Epithelial cell of esophagus (primary cell): ENCODE results near the gene GAS2L1.

Experiments
- DNase-seq: peaks from one replicate; pipeline ENCODE4 v3.0.0; 2010; ENCODE audit warnings: low read depth
- H3K4me3 ChIP-seq: 2 replicates; pipeline ENCODE4 v1.5.1; 2011; ENCODE audit warnings: mild to moderate bottlenecking, low read length, control low read depth
- CTCF ChIP-seq: IDR thresholded peaks from 2 replicates; pipeline ENCODE4 v1.5.1; 2011; ENCODE audit warnings: low read depth, mild to moderate bottlenecking, low read length, control low read depth, inconsistent platforms; ENCODE audit not compliant: insufficient read depth; ENCODE audit errors: missing control alignments

The GAS2L1 gene

DNA sequence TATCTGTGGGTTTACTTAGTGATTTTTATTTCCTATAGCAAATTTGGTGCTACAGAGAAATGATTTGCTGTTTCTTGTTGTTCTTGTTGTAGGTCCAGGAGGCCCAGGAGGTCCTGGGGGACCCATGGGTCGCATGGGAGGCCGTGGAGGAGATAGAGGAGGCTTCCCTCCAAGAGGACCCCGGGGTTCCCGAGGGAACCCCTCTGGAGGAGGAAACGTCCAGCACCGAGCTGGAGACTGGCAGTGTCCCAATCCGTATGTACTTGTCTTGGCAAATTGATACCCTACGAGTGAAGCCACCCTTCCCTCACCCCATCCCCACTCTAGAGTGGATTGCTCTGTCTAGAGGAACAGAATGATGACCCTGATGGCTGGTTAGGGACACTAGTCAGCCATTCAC lies 7.8 kb upstream of the GAS2L1 start:
- no peak for TF ChIP-seq CTCF
- no peak overlapping the region for H3K4me3 ChIP-seq
- no peak for DNase-seq

- no peak for TF ChIP-seq CTCF
- no peak overlapping the region for H3K4me3 ChIP-seq
- DNase-seq = no peak
Measured at GRCh38 chr22:29299136-29299900, 7.1 kb upstream of the GAS2L1 start.

DNA sequence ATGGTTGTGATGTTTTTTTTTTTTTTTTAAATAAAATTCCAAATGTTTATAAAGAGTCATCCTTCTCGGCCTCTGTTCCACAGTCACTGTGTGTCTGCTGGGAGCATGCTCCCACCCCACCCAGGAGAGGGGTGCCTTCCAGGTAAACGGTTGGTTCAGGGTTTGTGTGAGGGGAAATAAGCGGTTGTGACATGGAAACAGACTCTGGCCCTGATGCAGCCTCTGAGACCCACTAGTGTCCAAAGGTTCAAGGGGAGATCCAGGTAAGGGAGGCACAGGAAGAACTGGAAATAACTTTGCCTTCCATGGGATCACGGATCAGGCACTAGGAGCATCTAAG lies 6.0 kb upstream of the GAS2L1 start:
- TF ChIP-seq CTCF = no peak
- DNase-seq = no peak
- H3K4me3 ChIP-seq = no peak overlapping the region

GRCh38 chr22:29300807-29301601 lies 5.4 kb upstream of the GAS2L1 start:
- TF ChIP-seq CTCF = no peak
- DNase-seq = no peak
- H3K4me3 ChIP-seq = no peak overlapping the region

- no peak for TF ChIP-seq CTCF
- H3K4me3 ChIP-seq = no peak overlapping the region
- DNase-seq = no peak
Measured at GRCh38 chr22:29301716-29302401, 4.6 kb upstream of the GAS2L1 start.

- no peak overlapping the region for H3K4me3 ChIP-seq
- no peak for DNase-seq
- no peak for TF ChIP-seq CTCF
Measured at GRCh38 chr22:29302402-29302680, 4.1 kb upstream of the GAS2L1 start.
